NCI-H69 (cell line): ENCODE data around the gene SIGLEC12.
"Not testable (repeated sequence)": the region's sequence is repeated elsewhere in the genome, so short reads cannot be mapped to it uniquely, and the experiment has no call there.

Experiments used
- DNase-seq: peaks from one replicate; lab custom pipeline; 2025; lab: John Stamatoyannopoulos, UW

Gene SIGLEC12

GRCh38 chr19:51521781-51522180, 20.2 kb upstream of the SIGLEC12 start:
- no peak for DNase-seq

GRCh38 chr19:51521357-51521756, 19.8 kb upstream of the SIGLEC12 start:
- no peak for DNase-seq

- DNase-seq, result no peak
Measured at GRCh38 chr19:51520728-51521127, 19.1 kb upstream of the SIGLEC12 start.

DNA sequence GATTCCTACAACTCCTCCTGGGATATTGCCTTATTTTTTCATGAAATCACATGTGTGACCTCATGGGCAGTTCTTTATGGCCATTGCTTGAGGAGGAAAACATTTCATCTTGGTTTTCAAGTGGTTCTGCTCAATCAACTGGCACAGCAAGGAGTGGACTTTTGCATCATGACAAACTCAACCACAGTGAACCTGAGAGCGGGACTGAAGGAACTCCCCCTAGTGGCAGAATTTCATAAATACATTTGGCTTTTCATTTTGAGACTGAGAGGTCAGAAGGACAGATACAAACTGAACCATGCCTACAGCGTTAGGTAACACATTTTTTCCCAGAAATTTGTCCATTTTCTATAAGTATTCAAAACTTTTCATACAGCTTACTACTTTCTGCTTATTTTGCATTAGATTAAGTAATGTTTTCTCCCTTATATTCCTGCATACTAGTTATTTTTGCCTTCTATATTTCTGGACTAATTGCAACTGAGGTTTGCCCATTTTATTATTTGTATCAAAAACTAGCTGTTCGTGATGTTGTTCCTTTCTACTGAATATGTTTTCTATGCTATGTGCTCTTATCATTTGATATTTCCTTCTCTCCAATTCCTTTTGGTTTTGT, 13.4 kb upstream of the SIGLEC12 start:
- DNase-seq, result peak; percentile 47

- DNase-seq, result no peak
Measured at GRCh38 chr19:51513968-51514367, 12.4 kb upstream of the SIGLEC12 start.

- DNase-seq, result peak; percentile 36
Measured at GRCh38 chr19:51511353-51511752, 9.8 kb upstream of the SIGLEC12 start.

DNA sequence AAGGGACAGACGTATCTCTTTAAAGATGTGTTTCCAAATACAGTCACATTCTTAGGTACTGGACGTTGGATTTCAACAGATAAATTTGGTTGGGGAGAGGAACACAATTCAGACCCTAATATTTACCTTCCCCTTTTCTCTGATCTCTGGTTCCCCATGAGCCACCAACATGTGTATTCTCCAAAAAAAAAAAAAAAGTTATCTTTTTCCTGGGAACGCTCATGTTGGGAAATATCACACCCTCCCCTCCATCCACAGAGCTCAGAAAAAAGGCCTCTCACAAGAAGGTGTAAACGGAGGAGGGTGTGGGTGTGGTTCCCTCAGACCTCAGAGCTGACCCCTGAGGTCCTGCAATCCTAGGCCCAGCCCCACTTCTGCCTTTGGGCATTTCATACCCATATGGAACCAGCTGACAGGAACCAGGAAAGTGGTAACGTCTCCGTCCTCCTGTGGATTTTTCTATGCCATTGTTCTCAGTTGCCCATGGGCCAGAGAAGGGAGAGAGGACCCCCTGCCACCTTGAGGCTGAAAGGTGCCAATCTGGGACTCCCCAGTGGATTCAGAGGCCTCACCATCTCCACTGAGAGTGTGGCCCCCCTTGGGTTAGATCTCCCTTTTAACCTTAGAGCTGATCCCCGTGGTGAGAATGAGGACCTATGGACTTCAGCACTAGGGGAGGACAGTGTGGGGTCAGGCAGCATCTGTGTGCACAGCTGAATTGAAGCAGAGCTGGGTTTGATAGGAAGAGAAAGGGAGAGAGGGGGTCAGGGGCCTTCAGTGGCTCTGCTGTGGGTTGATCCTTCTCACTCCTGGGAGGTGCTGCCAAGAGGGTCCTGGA, 8.4 kb upstream of the SIGLEC12 start:
- DNase-seq, result no peak

DNA sequence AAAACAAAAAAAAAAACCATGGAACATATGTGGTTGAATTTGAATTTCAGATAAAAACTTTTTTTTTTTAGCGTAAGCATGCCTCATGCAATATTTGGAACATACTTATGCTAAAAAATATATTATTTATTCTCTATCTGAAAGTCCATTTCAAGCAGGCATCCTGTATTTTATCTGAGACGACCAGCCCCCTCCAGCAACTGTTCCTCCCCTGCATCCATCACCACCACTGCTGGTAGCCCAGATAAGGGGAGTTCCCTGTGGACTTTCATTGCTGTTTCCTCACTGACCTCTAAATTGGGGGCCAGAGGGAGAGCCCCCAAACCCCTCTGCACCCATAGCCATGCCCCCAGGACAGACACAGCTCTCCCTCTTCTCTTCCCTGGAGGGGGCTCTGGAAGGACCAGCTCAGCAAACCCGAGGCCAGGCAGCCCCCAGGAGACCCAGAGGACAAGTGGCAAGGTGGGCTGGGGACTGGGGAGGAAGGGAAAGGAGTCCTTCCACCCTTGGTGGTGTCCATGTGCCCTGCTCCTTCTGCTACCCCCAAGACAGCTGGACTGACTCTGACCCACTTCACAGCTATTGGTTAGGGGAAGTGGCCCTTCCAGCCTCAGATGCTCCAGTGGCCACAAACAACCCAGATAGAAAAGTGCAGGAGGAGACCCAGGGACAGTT, 6.6 kb upstream of the SIGLEC12 start:
- no peak for DNase-seq

DNA sequence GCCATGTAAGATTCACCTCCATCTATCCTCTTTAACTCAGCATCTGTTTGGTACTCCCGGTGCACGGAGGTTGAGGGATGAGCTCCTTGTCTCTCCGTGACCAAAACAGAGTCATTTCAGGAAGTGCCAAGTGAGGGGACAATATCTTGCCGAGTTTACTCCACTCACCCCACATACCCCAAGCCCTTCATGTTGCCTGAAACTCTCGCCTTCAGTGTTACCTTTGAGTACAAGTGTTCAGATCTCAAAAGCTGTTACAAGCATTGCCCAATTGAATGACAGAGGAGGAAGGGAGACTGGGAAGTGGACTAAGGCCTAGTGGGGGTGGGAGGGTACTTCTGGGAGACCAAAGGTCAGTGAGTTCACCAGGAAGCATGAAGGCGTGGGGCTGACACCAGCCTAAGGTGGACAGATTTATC, 6.0 kb upstream of the SIGLEC12 start:
- no peak for DNase-seq

GRCh38 chr19:51507192-51507591, 5.6 kb upstream of the SIGLEC12 start:
- DNase-seq, result no peak

GRCh38 chr19:51505904-51506303, 4.3 kb upstream of the SIGLEC12 start:
- no peak for DNase-seq

- no peak for DNase-seq
Measured at GRCh38 chr19:51503896-51504295, 2.3 kb upstream of the SIGLEC12 start.

DNA sequence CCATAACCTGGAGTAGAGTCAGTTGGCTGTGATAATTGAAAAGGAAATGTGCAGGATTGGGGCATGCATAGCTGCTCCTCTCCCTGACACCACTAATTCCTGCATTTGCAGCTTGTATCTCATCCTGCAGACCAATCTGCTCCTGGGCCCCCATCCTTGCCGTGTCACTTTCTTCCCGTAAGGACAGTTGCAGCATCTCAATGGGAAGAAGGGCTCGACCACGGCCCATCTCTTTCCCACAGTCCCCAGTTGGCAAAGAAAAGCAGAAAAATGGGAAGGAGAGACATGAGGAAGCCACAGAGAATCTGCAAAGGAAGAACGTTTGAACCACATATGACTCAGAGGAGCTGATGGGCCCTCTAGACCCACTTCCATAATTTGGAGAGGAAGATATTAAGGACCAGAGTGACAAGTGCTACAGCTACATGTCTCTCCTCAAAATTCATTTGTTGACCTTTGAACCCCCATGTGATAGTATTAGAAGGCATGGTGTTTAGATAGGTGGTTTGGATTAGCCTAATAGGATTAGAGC, 1.8 kb upstream of the SIGLEC12 start:
- DNase-seq, result no peak

DNA sequence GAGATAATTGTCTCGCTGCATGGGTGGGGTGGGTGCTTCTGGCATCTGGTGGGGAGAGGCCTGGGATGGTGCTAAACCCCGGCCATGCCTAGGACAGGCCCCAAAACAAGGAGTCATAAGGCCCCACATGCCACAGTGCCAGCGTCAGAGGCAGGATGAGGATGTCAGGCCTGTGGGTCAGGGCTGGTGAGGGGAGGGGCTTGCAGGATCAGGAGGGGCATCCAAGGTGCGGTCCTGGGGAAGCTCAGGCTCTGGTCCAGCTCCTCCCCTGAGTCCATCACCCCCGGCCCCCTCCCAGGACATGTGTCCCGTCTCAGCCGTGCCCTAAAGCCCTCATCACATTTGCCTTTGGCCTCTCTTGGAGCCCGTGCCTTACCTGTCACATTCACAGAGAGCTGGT, 669 bp downstream of the SIGLEC12 start:
- not testable (repeated sequence) for DNase-seq

- DNase-seq, result no peak
Measured at GRCh38 chr19:51497666-51498065, 3.9 kb downstream of the SIGLEC12 start.

- DNase-seq, result no peak
Measured at GRCh38 chr19:51493776-51494175, 7.8 kb downstream of the SIGLEC12 start.

- no peak for DNase-seq
Measured at GRCh38 chr19:51491586-51491985, 10.0 kb downstream of the SIGLEC12 start.

GRCh38 chr19:51490676-51491075, 10.9 kb downstream of the SIGLEC12 start:
- peak; percentile 8 for DNase-seq

GRCh38 chr19:51489113-51489512, 12.5 kb downstream of the SIGLEC12 start:
- DNase-seq, result no peak

GRCh38 chr19:51488491-51488890, 13.1 kb downstream of the SIGLEC12 start:
- no peak for DNase-seq

GRCh38 chr19:51485960-51486660, 15.5 kb downstream of the SIGLEC12 start:
- DNase-seq, result no peak

DNA sequence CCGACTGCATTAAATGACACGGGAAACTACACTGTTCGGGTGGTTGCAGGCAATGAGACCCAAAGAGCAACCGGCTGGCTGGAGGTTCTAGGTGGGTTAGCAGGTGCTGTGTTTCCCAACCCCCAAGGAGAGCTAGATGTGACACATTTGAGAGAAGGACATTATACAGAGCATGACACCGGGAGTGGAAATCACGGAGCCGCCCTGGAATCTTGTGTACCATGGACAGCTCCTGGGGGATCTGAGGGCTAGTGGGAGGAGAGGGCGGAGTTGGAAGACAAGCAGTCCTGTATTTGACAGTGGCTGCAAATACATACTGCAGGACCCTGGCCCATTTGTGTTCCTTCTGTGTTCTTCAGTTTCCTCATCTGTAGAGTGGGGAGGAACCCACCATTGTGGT, 21.0 kb downstream of the SIGLEC12 start:
- DNase-seq, result no peak
